ENCODE results near the gene NUP160. TPM values are rescaled to one million over a fixed set of nuclear protein-coding genes. Genes with fewer than 3 reads are reported as not detected.
"Not testable (repeated sequence)": the region's sequence is repeated elsewhere in the genome, so short reads cannot be mapped to it uniquely, and the experiment has no call there.

Gene NUP160
- total and polyA plus RNA-seq, 2 of the 4 experiments (the other 2 are of a cell fraction): 12.5 to 35.0 TPM

DNA sequence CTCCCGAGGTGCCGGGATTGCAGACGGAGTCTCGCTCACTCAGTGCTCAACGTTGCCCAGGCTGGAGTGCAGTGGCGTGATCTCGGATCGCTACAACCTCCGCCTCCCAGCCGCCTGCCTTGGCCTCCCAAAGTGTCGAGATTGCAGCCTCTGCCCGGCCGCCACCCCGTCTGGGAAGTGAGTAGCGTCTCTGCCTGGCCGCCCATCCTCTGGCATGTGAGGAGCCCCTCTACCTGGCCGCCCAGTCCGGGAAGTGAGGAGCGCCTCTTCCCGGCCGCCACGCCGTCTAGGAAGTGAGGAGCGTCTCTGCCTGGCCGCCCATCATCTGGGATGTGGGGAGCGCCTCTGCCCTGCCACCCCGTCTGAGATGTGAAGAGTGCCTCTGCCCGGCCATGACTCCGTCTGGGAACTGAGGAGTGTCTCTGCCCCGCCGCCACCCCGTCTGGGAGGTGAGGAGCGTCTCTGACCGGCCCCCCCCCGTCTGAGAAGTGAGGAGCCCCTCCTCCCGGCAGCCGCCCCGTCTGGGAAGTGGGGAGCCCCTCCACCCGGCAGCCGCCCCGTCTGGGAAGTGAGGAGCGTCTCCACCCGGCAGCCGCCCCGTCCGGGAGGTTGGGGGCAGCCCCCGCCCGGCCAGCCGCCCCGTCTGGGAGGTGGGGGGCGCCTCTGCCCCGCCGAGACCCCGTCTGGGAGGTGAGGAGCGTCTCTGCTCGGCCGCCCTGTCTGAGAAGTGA, 44.6 kb upstream of the NUP160 start:
- ATAC-seq (ENCODE audit: low read depth); H2BK5ac ChIP-seq (ENCODE audit: low read depth, low read length, poor library complexity, severe bottlenecking); BruUV-seq (replicated peaks); H3K18ac ChIP-seq (ENCODE audit: low read depth, low read length); DNase-seq; H3K4me3 ChIP-seq (ENCODE audit: insufficient read depth, low read depth, low read length); H2AK9ac ChIP-seq (replicated peaks; ENCODE audit: low read depth, low read length, poor library complexity); H2BK20ac ChIP-seq (ENCODE audit: low read depth, low read length); H3K27ac ChIP-seq (ENCODE audit: insufficient read depth, low read length); H4K20me1 ChIP-seq (ENCODE audit: insufficient read depth, low read length); H3K36me3 ChIP-seq (ENCODE audit: control insufficient read depth, insufficient read depth, low read length); H3K14ac ChIP-seq (replicated peaks; ENCODE audit: low read depth, low read length); in situ Hi-C loops (cut with MboI; ENCODE audit: low sequenced_read_pairs); intact Hi-C loops (cut with micrococcal nuclease); H3K4ac ChIP-seq (ENCODE audit: low read depth, low read length); H4K91ac ChIP-seq (ENCODE audit: insufficient read depth, low read depth, low read length); H4K5ac ChIP-seq (ENCODE audit: low read depth, low read length); H3K9ac ChIP-seq (ENCODE audit: low read depth, low read length); H2AFZ ChIP-seq (replicated peaks; ENCODE audit: low read length, poor library complexity); H3K4me2 ChIP-seq (ENCODE audit: low read depth, low read length); H3K9me1 ChIP-seq (ENCODE audit: insufficient read depth, low read length); H2BK120ac ChIP-seq (ENCODE audit: low read depth, low read length); H2BK15ac ChIP-seq (ENCODE audit: low read depth, low read length); H3K79me1 ChIP-seq (ENCODE audit: low read depth in 1 of 2, low read length in 2 of 2); H4K8ac ChIP-seq (ENCODE audit: low read depth in 2 of 2, low read length in 2 of 2); H2AK5ac ChIP-seq (ENCODE audit: low read depth, low read length); CTCF ChIA-PET; H3K27me3 ChIP-seq (ENCODE audit: control insufficient read depth, insufficient read depth, low read length); H3K23ac ChIP-seq (ENCODE audit: low read depth, low read length); dilution Hi-C loops (cut with HindIII; ENCODE audit: low sequenced_read_pairs, unreplicated experiment); POLR2A ChIA-PET (ENCODE audit: unreplicated experiment); H3K4me1 ChIP-seq (ENCODE audit: control insufficient read depth, insufficient read depth, low read length); H3K9me3 ChIP-seq (ENCODE audit: control insufficient read depth, insufficient read depth, low read length); H3K56ac ChIP-seq (ENCODE audit: extremely low read depth, insufficient read depth, low read length): not testable (repeated sequence)
- WGBS, 2 experiments (ENCODE audit: extremely low coverage in 2 of 2, insufficient read length in 1 of 2): 98% methylated on average over 17 of the region's 57 CpGs; no CpG with 5 or more reads in 1 of the 2 experiments
